Liver (tissue), 9 donors: Measurements from ENCODE around the gene FAM200C. TPM values are rescaled to one million over a fixed set of nuclear protein-coding genes. Genes with fewer than 3 reads are reported as not detected.

ENCODE experiments used
- DNase-seq: peaks from one replicate; pipeline ENCODE4 v3.0.0-alpha.2; 2017; ENCODE audit warnings: low spot score
- H3K27ac ChIP-seq, 2 donors: one replicate each; pipeline ENCODE4 v1.7.0; 2013; ENCODE audit warnings: inconsistent platforms in 2 of 2, low read length in 2 of 2, control low read depth in 1 of 2, low read depth in 1 of 2, mild to moderate bottlenecking in 1 of 2
- H3K27me3 ChIP-seq, 4 donors: one replicate each; pipeline versions ENCODE4 v1.6.1 to v1.7.0; 2013; ENCODE audit warnings: low read length in 3 of 4, inconsistent platforms in 1 of 4, mild to moderate bottlenecking in 1 of 4, moderate library complexity in 1 of 4; ENCODE audit not compliant: control insufficient read depth in 4 of 4, insufficient read depth in 4 of 4
- H3K36me3 ChIP-seq, 4 donors: one replicate each; pipeline versions ENCODE4 v1.6.1 to v1.7.0; 2013; ENCODE audit warnings: low read length in 3 of 4, mild to moderate bottlenecking in 3 of 4, low read depth in 1 of 4, moderate library complexity in 1 of 4; ENCODE audit not compliant: control insufficient read depth in 4 of 4, insufficient read depth in 3 of 4
- H3K4me1 ChIP-seq, 4 donors: one replicate each; pipeline versions ENCODE4 v1.6.1 to v1.7.0; 2013; ENCODE audit warnings: low read length in 3 of 4, mild to moderate bottlenecking in 3 of 4, moderate library complexity in 1 of 4; ENCODE audit not compliant: control insufficient read depth in 4 of 4, insufficient read depth in 4 of 4
- H3K4me3 ChIP-seq, 3 donors: one replicate each; pipeline versions ENCODE4 v1.6.1 to v1.7.0; 2013; ENCODE audit warnings: low read length in 3 of 3, control low read depth in 1 of 3, low read depth in 1 of 3, mild to moderate bottlenecking in 1 of 3
- H3K9ac ChIP-seq, 2 donors: one replicate each; pipeline ENCODE4 v1.7.0; 2013; ENCODE audit warnings: low read length in 2 of 2, mild to moderate bottlenecking in 2 of 2, moderate library complexity in 2 of 2, control low read depth in 1 of 2, low read depth in 1 of 2
- H3K9me3 ChIP-seq, 4 donors: one replicate each; pipeline versions ENCODE4 v1.6.1 to v1.7.0; 2013; ENCODE audit warnings: low read length in 3 of 4; ENCODE audit not compliant: control insufficient read depth in 4 of 4
- ATF3 ChIP-seq: IDR thresholded peaks from 2 replicates; pipeline ENCODE4 v1.6.1; 2016; ENCODE audit warnings: antibody characterized with exemption
- CTCF ChIP-seq: fragments of 150-350 bp; IDR thresholded peaks from 2 replicates; pipeline ENCODE4 v1.5.1; 2017; ENCODE audit warnings: improper control_type of control experiment, low read depth, low read length; ENCODE audit not compliant: missing input control
- EGR1 ChIP-seq, 2 donors: IDR thresholded peaks; 2 replicates each; pipeline ENCODE4 v1.6.1; 2016 to 2018; ENCODE audit warnings: antibody characterized with exemption in 2 of 2, low read depth in 2 of 2
- FOXA1 ChIP-seq: IDR thresholded peaks from 2 replicates; pipeline ENCODE4 v1.6.1; 2016; ENCODE audit warnings: antibody characterized with exemption
- FOXA2 ChIP-seq: IDR thresholded peaks from 2 replicates; pipeline ENCODE4 v1.6.1; 2016; ENCODE audit warnings: antibody characterized with exemption
- GABPA ChIP-seq, 2 donors: IDR thresholded peaks in 1 of 2; conservative IDR thresholded peaks in 1 of 2; 2 replicates each; pipeline ENCODE4 v1.6.1; 2016; ENCODE audit warnings: antibody characterized with exemption in 2 of 2, mild to moderate bottlenecking in 1 of 2, moderate library complexity in 1 of 2
- HNF4G ChIP-seq: IDR thresholded peaks from 2 replicates; pipeline ENCODE4 v1.6.1; 2016; ENCODE audit warnings: antibody characterized with exemption
- JUND ChIP-seq, 2 donors: IDR thresholded peaks; 2 replicates each; pipeline ENCODE4 v1.6.1; 2016; ENCODE audit warnings: antibody characterized with exemption in 2 of 2
- MAX ChIP-seq: IDR thresholded peaks from 2 replicates; pipeline ENCODE4 v1.6.1; 2016; ENCODE audit warnings: antibody characterized with exemption
- NR2F2 ChIP-seq: IDR thresholded peaks from 2 replicates; pipeline ENCODE4 v1.6.1; 2016; ENCODE audit warnings: antibody characterized with exemption
- REST ChIP-seq: IDR thresholded peaks from 2 replicates; pipeline ENCODE4 v1.6.1; 2016; ENCODE audit warnings: antibody characterized with exemption, mild to moderate bottlenecking
- SP1 ChIP-seq: IDR thresholded peaks from 2 replicates; pipeline ENCODE4 v1.6.1; 2018; ENCODE audit warnings: antibody characterized with exemption, mild to moderate bottlenecking
- TAF1 ChIP-seq: conservative IDR thresholded peaks from 2 replicates; pipeline ENCODE4 v1.6.1; 2016; ENCODE audit warnings: antibody characterized with exemption, mild to moderate bottlenecking
- YY1 ChIP-seq: IDR thresholded peaks from 2 replicates; pipeline ENCODE4 v1.6.1; 2016; ENCODE audit warnings: antibody characterized with exemption, mild to moderate bottlenecking
- ZBTB33 ChIP-seq: IDR thresholded peaks from 2 replicates; pipeline ENCODE4 v1.6.1; 2016; ENCODE audit warnings: antibody characterized with exemption
- WGBS: extraction: QIAGEN DNeasy Blood & Tissue Kit; methylation state at CpG from one replicate; pipeline ENCODE4 v1.1.7; 2013; 5-methylcytosine and 5-hydroxymethylcytosine counted together
- polyA plus RNA-seq, 2 donors: library from polyadenylated mRNA; stranded (reverse) in 1 of 2; unstranded in 1 of 2; fragments of 200-250 nt in 1 of 2; fragments of >200 nt in 1 of 2; fragmentation: Nextera tagmentation in 1 of 2; extraction: Ambion mirVana in 1 of 2; gene quantifications; one replicate each; pipeline versions ENCODE4 v1.2.1 to v1.2.3, GENCODE V29; 2013 to 2015
- total RNA-seq, 2 donors: library from RNA; depleted of rRNA; stranded (reverse); fragments of >200 nt; gene quantifications; one replicate each; pipeline ENCODE4 v1.2.3, GENCODE V29; 2014
- donor health status: healthy.
- donor health status: healthy.
- donor health status: healthy.
- donor health status: healthy.
- donor health status: healthy.

Gene FAM200C
- total and polyA plus RNA-seq, 4 donors: 0.57 to 2.9 (median 1.3) TPM

- TF ChIP-seq REST (no peak), MAX (no peak)
Measured at GRCh38 chr5:160379511-160379910, 20.3 kb downstream of the FAM200C start (continued).

- Histone ChIP-seq H3K9me3 (no peaks in the 10 kb centered on the region), H3K27me3 (peaks cover 0 to 8% (median 0%) of the 10 kb centered on the region in 4 donors), H3K4me3 (no peak overlapping the region), H3K27ac (no peak overlapping the region), H3K9ac (no peak overlapping the region), H3K36me3 (no peaks in the 10 kb centered on the region), H3K4me1 (no peaks in the 10 kb centered on the region)
- whole genome bisulfite sequencing: 57% methylated on average over 2 of the region's 2 CpGs
- no peak for DNase-seq
- TF ChIP-seq EGR1 (IDR thresholded peaks at IDR 0.05; ENCODE audit: low read depth in 2 of 2): no peak
- TF ChIP-seq ATF3: no peak
- no peak for TF ChIP-seq ZBTB33
Measured at GRCh38 chr5:160378330-160378729, 21.5 kb downstream of the FAM200C start.

GRCh38 chr5:160377651-160378050 lies 22.2 kb downstream of the FAM200C start:
- Histone ChIP-seq H3K27ac (no peak overlapping the region), H3K9ac (no peak overlapping the region), H3K4me1 (no peaks in the 10 kb centered on the region), H3K4me3 (no peak overlapping the region), H3K36me3 (no peaks in the 10 kb centered on the region), H3K9me3 (no peaks in the 10 kb centered on the region), H3K27me3 (peaks cover 0 to 8% (median 0%) of the 10 kb centered on the region in 4 donors)
- no peak for DNase-seq
- 82% methylated on average over 5 of the region's 5 CpGs for WGBS
- TF ChIP-seq ZBTB33 (no peak), MAX (no peak), FOXA1 (no peak), SP1 (no peak), GABPA (IDR thresholded peaks at IDR 0.05 in 1 of 2, conservative IDR thresholded peaks at IDR 0.05 in 1 of 2) (no peak), YY1 (no peak), CTCF (no peak), JUND (IDR thresholded peaks at IDR 0.05) (no peak), TAF1 (no peak), REST (no peak), EGR1 (IDR thresholded peaks at IDR 0.05; ENCODE audit: low read depth in 2 of 2) (no peak), HNF4G (no peak), NR2F2 (no peak), ATF3 (no peak), FOXA2 (no peak)
